Activated CD4-positive, alpha-beta T cell treated with anti-CD3 and anti-CD28 coated beads, Interleukin-2, amount 50 U/mL, for 24 hours (primary cell): ENCODE measurements around the gene BBS12.
"Not testable (repeated sequence)": the region's sequence is repeated elsewhere in the genome, so short reads cannot be mapped to it uniquely, and the experiment has no call there.

ENCODE experiments used
- DNase-seq, 2 donors: peaks; one replicate each; pipeline ENCODE4 v3.0.0-alpha.2; 2020; ENCODE audit warnings: low read depth in 1 of 2, low spot score in 1 of 2

BBS12 gene

DNA sequence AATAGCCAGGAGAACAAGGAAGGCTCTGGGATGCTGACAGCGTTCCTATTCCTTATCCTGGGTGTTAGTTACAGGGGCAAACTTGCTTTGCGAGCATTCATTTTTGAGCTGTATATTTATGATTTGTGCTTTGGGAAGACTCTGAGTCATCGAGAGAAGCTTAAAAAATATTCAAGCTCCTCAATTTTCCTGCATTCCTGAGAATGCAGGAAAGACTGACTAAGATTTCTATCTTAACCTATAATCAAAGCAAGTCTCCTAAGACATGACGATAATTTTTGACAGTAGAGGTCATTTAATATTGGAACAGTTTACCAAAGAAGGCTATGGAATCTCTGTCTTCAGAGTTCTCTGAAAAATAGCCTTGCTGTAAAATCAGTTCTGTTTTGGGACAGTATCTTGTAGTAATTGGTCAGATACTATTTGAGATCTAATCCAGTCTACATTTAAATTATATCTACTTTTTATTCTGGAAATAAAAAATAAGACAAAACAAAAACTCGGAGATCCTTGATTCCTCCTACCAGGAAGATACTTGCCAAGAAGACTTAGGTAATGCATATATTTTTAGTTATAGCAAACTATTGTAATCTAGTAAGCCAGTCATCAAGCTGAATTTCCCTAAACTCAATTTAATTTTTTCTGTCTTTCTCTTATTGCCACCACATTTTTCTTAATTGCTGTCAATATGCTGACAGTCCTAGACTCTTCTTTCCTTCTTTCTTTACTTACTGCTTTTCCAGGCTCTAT is 31.7 kb downstream of the BBS12 start:
- no peak for DNase-seq

- DNase-seq: no peak
Measured at GRCh38 chr4:122764821-122765215, 32.3 kb downstream of the BBS12 start.

DNA sequence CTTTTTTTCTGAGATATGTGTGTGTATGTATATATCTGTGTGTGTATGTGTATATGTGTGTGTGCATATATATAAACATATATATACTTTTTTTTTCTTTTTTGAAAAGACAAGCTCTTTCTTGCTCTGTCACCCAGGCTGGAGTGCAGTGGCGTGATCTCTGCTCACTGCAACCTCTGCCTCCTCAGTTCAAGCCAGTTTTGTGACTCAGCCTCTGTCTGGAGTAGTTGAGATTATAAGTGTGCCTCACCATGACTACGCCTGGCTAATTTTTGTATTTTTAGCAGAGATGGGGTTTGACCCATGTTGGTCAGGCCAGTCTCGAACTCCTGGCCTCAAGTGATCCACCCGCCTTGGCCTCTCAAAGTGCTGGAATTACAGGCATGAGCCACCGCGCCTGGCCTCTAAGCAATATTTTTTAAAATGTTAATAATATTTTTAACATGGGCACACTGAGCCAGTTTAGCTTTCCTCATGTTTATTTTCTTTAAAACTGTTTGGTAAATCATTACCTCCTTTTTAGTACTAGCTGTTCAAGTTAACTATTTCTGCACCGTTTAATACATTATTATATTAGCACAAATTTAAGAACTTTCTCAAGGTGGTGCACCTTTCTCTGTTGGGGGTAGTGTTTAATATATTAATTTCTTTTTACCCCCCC is 33.3 kb downstream of the BBS12 start:
- DNase-seq: no peak

- no peak for DNase-seq
Measured at GRCh38 chr4:122766353-122766705, 33.8 kb downstream of the BBS12 start.

GRCh38 chr4:122766950-122767349 is 34.4 kb downstream of the BBS12 start:
- no peak for DNase-seq

GRCh38 chr4:122771724-122772123 is 39.2 kb downstream of the BBS12 start:
- DNase-seq: no peak

DNA sequence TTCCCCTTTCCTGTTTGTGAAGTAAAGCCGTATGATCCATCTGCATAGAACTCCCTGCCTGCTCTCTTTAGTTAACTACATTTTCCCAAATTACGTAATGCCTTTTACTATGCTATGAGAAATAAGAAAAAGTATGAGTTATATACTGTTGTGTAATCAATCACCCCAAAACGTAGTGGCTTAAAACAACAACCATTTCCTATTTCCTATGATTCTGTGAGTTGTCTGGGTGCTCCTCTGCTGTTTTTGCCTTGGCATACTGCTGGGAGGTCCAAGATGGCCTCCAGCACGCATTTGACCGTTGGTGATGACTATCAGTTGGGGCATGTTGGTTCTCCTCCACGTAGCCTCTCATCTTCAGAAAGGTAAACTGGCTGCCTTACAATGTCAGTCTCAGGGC is 39.8 kb downstream of the BBS12 start:
- no peak for DNase-seq

- DNase-seq: no peak
Measured at GRCh38 chr4:122772986-122773385, 40.5 kb downstream of the BBS12 start.

GRCh38 chr4:122775039-122775438 is 42.5 kb downstream of the BBS12 start:
- no peak for DNase-seq

- no peak for DNase-seq
Measured at GRCh38 chr4:122775987-122776836, 43.7 kb downstream of the BBS12 start.

- no peak for DNase-seq
Measured at GRCh38 chr4:122776916-122777315, 44.4 kb downstream of the BBS12 start.

DNA sequence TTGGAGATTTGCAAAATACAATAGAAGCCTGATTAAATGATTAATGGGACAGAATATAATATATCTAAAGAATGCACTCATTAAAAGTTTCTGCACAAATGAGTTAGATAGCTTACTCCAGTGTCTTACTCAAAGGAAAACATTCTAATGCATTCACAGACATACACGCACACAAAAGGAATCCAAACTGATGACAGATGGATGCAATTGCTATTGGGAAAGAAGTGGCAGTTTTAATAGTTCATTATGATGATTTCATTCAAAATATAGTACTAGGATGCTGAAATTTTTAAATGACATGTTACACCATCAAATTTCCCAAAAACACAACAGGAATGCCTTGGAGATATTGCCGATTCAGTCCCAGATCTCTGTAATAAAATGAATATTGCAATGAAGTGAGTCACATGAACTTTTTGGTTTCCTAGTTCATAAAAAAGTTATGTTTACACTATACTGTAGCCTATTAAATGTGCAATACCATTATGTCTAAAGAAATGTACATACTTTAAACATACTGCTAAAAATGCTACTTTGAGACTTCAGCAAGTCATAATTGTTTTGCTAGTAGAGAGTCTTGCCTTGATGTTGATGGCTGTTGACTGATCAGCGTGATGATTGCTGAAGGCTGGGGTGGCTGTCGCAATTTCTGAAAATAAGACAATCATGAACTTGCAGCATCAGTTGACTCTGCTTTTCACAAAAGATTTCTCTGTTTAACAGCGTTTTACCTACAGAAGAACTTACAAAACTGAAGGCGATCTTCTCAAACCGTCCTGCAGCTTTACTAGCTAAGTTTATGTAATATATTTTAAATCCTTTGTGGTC is 45.6 kb downstream of the BBS12 start:
- no peak for DNase-seq

- DNase-seq: no peak
Measured at GRCh38 chr4:122781486-122781885, 49.0 kb downstream of the BBS12 start.

DNA sequence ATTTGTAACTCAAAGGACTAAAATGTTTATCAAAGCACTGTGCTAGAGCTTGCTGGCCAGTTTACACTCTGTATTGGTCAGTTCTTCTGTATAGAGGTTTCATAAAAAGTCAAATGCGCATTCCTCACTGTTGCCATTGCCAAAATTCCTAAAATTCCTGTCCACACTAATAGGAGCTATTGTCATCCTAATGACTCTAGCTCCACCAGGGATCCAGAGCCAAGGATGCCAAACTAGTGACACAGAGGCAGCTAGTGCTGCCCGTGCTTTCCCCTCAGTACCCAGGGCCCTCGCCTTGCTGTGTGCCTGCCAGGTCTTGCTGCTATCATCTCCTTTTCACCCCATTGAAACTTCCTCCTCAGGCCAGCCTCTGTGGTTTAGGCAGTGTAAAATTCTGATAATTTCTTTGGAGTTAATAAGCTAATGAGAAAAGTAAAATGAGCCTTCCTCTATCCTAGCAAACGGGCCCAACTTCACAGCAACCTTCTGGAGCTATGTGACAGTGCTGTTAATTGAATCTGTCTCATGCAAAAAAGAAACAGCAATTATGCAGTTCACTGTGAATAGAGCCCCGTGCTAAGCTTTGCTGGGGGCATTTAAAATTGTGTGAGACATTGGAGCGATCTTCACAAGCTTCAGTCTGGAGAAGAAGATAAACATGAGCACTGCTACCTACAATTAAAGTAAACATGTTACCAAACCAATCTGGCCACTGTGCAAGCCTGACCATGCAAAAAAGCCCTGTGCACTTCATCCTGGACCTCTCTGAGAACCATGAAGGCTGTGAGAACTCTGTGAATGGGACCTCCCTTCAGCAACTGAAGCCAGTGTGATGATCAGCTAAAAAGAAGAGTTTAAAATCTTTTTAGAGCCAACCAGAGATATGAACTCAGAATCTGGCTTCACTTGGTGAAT is 51.1 kb downstream of the BBS12 start:
- no peak for DNase-seq

GRCh38 chr4:122784261-122784660 is 51.8 kb downstream of the BBS12 start:
- DNase-seq: no peak

DNA sequence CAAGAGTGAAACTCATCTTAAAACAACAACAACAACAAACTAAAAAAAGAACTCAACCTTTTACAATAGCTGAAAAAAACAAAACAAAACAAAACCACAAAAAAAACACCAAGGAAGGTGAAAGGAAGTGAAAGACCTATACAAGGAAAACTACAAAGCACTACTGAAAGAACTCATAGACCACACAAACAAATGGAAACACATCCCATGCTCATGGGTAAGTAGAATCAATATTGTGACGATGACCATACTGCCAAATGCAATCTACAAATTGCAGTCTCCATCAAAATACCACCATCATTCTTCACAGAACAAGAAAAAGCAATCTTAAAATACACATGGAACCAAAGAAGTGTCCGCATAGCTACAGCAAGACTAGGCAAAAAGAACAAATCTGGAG is 52.6 kb downstream of the BBS12 start:
- no peak for DNase-seq

GRCh38 chr4:122786296-122786695 is 53.8 kb downstream of the BBS12 start:
- not testable (repeated sequence) for DNase-seq

DNA sequence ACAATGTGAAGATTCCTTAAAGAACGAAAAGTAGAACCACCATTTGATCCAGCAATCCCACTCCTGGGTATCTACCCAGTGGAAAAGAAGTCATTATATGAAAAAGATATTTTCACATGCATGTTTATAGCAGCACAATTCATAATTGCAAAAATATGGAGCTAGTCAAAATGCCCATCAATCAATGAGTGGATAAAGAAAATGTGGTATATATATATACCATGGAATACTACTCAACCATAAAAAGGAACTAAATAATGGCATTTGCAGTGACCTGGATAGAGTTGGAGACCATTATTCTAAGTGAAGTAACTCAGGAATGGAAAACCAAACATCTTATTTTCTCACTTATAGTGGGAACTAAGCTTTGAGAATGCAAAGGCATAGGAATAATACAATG is 54.4 kb downstream of the BBS12 start:
- DNase-seq: not testable (repeated sequence)

DNA sequence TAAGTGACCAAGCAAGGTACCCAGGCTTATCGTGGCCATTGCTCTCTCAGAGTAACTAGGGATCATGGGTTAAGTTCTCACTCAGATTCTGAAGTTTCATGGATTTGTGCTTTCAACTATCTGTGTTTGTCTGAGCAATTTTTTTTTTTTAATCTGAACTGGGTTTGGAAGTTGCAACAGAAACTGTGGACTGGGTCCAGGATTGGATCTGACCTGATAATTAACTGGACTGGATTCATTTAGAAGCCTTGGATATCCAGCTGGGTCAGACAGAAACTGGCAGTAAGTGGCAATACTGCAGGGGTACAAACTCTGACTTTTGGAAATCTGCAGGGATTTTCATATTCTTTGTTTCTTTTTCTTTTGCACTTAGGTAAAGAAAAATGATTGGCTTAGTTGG is 55.4 kb downstream of the BBS12 start:
- no peak for DNase-seq

DNA sequence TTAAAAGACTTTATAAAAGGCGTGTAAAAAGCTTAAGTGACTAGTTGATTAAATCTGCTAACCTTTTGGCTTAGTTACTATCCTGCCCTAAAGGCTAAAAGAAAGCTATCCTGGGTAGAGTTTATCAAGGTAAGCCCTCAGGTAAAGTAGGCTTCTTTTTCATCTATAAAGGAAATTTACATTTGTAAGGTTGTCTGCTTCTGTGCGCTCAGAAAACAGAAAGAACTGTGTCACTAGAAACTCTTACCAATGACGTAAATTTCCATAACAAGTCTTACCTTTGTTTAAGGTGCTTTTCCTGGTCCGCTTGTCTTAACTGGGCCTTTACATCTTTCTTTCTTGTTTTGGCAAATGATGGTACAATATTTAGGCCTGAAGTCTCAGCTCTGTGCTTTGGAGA is 56.4 kb downstream of the BBS12 start:
- DNase-seq: no peak
